ENCODE data around the gene TMEM185A.
"Not testable (repeated sequence)": the region's sequence is repeated elsewhere in the genome, so short reads cannot be mapped to it uniquely, and the experiment has no call there.

The TMEM185A gene

DNA sequence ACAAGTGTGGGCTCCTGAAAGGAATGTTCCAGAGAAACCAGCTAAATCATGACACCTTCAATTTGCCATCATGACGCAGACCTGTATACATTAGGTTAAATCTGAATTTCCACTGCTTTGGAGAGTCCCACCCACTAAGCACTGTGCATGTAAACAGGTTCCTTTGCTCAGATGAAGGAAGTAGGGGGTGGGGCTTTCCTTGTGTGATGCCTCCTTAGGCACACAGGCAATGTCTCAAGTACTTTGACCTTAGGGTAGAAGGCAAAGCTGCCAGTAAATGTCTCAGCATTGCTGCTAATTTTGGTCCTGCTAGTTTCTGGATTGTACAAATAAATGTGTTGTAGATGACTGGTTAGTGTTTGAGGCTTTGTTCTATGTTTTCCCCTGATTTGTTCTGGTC lies 84.6 kb downstream of the TMEM185A start:
- not testable (repeated sequence) for H3K36me3 Mint-ChIP-seq, H3K27ac Mint-ChIP-seq, H3K27me3 Mint-ChIP-seq, H3K4me3 Mint-ChIP-seq, H3K4me1 Mint-ChIP-seq, H3K9me3 Mint-ChIP-seq

All from activated naive CD4-positive, alpha-beta T cell treated with anti-CD3 and anti-CD28 coated beads, Interleukin-2, amount 50 U/mL, for 24 hours (primary cell).